ENCODE results near the gene TRPV2.

TRPV2 gene

GRCh38 chr17:16459855-16460550, 44.6 kb downstream of the TRPV2 start:
- no peak for DNase-seq

GRCh38 chr17:16460796-16461605, 45.6 kb downstream of the TRPV2 start:
- DNase-seq, result no peak

- DNase-seq, result no peak
Measured at GRCh38 chr17:16461606-16461866, 46.2 kb downstream of the TRPV2 start.

GRCh38 chr17:16462070-16462864, 46.9 kb downstream of the TRPV2 start:
- no peak for DNase-seq

GRCh38 chr17:16463358-16464302, 48.3 kb downstream of the TRPV2 start:
- DNase-seq, result no peak

GRCh38 chr17:16464303-16465051, 49.1 kb downstream of the TRPV2 start:
- no peak for DNase-seq

GRCh38 chr17:16465052-16465312, 49.6 kb downstream of the TRPV2 start:
- no peak for DNase-seq

GRCh38 chr17:16465861-16466338, 50.5 kb downstream of the TRPV2 start:
- DNase-seq, result no peak

GRCh38 chr17:16466407-16466806, 51.0 kb downstream of the TRPV2 start:
- DNase-seq, result no peak

- no peak for DNase-seq
Measured at GRCh38 chr17:16467044-16467443, 51.7 kb downstream of the TRPV2 start.

GRCh38 chr17:16467886-16468285, 52.5 kb downstream of the TRPV2 start:
- no peak for DNase-seq

- no peak for DNase-seq
Measured at GRCh38 chr17:16468428-16468992, 53.1 kb downstream of the TRPV2 start.

GRCh38 chr17:16470265-16470664, 54.9 kb downstream of the TRPV2 start:
- DNase-seq, result no peak

- DNase-seq, result no peak
Measured at GRCh38 chr17:16471295-16471694, 55.9 kb downstream of the TRPV2 start.

GRCh38 chr17:16472539-16472938, 57.2 kb downstream of the TRPV2 start:
- DNase-seq, result no peak

GRCh38 chr17:16473044-16474011, 58.0 kb downstream of the TRPV2 start:
- no peak for DNase-seq

GRCh38 chr17:16474012-16474725, 58.8 kb downstream of the TRPV2 start:
- DNase-seq, result no peak

GRCh38 chr17:16475179-16475704, 59.9 kb downstream of the TRPV2 start:
- DNase-seq, result no peak

GRCh38 chr17:16477255-16477654, 61.9 kb downstream of the TRPV2 start:
- DNase-seq, result no peak

Measured in stimulated activated CD4-positive, alpha-beta T cell treated with anti-CD3 and anti-CD28 coated beads, Interleukin-4, amount 100 ng/mL, for 4 hours (primary cell).